Measurements from ENCODE around the gene RNASE11. TPM values are rescaled to one million over a fixed set of nuclear protein-coding genes. Genes with fewer than 3 reads are reported as not detected.

RNASE11 gene
- total RNA-seq, 1 experiment from 2014 or later, result not detected

- Mint-ChIP-seq H3K9me3 (ENCODE audit: unreplicated experiment) (no peaks in the 10 kb centered on the region), H3K4me1 (ENCODE audit: low read depth, unreplicated experiment) (no peaks in the 10 kb centered on the region), H3K27ac (ENCODE audit: unreplicated experiment) (no peak overlapping the region), H3K36me3 (ENCODE audit: insufficient read depth, unreplicated experiment) (no peaks in the 10 kb centered on the region), H3K27me3 (ENCODE audit: insufficient read depth, unreplicated experiment) (peaks cover 3% of the 10 kb centered on the region), H3K4me3 (ENCODE audit: unreplicated experiment) (no peak overlapping the region)
- intact Hi-C loops (cut with micrococcal nuclease; ENCODE audit: unreplicated experiment), result no loop called here
- no peaks in the 10 kb centered on the region for H3K4me1 ChIP-seq
- TF ChIP-seq CTCF (IDR thresholded peaks at IDR 0.05; ENCODE audit: insufficient read depth in 1 of 2, low read depth in 1 of 2, low read length in 1 of 2, severe bottlenecking in 1 of 2, unreplicated experiment in 1 of 2), result no peak
- no peak for DNase-seq
- ChIA-PET CTCF (no interaction called here), POLR2A (no interaction called here)
- no TSS peak for BruUV-seq (replicated peaks)
- H3K4me3 ChIP-seq (ENCODE audit: low read depth, low read length), result no peak overlapping the region
- no peaks in the 10 kb centered on the region for H3K9me3 ChIP-seq
- no peaks in the 10 kb centered on the region for H3K36me3 ChIP-seq (ENCODE audit: control insufficient read depth, insufficient read depth, low read length)
- no peaks in the 10 kb centered on the region for H3K27me3 ChIP-seq (replicated peaks; ENCODE audit: control insufficient read depth, insufficient read depth, low read length)
These were observed 23.8 kb downstream of the RNASE11 start for GRCh38 chr14:20563971-20564370.

GRCh38 chr14:20560961-20561360 lies 26.8 kb downstream of the RNASE11 start, which contains the start of gene RNASE9:
Gene RNASE9, minus strand, starts transcription at chr14:20561047.
- no peak for DNase-seq
- no peaks in the 10 kb centered on the region for H3K9me3 ChIP-seq
- no peak within 1 kb of the TSS for H3K4me3 Mint-ChIP-seq (ENCODE audit: unreplicated experiment)
- no peak within 1 kb of the TSS for H3K4me3 ChIP-seq (ENCODE audit: low read depth, low read length)
- no peaks in the 10 kb centered on the region for H3K27me3 Mint-ChIP-seq (ENCODE audit: insufficient read depth, unreplicated experiment)
- peaks cover 5% of the 10 kb centered on the region for H3K4me1 ChIP-seq
- H3K27ac Mint-ChIP-seq (ENCODE audit: unreplicated experiment), result no peak within 1 kb of the TSS
- no peaks in the 10 kb centered on the region for H3K36me3 Mint-ChIP-seq (ENCODE audit: insufficient read depth, unreplicated experiment)
- no TSS peak for BruUV-seq (replicated peaks)
- H3K27me3 ChIP-seq (replicated peaks; ENCODE audit: control insufficient read depth, insufficient read depth, low read length), result no peaks in the 10 kb centered on the region
- POLR2A ChIA-PET, result no interaction called here
- no peaks in the 10 kb centered on the region for H3K36me3 ChIP-seq (ENCODE audit: control insufficient read depth, insufficient read depth, low read length)
- peaks cover 15% of the 10 kb centered on the region for H3K4me1 Mint-ChIP-seq (ENCODE audit: low read depth, unreplicated experiment)
- TF ChIP-seq CTCF (IDR thresholded peaks at IDR 0.05; ENCODE audit: insufficient read depth in 1 of 2, low read depth in 1 of 2, low read length in 1 of 2, severe bottlenecking in 1 of 2, unreplicated experiment in 1 of 2), result no peak
- CTCF ChIA-PET, result no interaction called here
- intact Hi-C loops (cut with micrococcal nuclease; ENCODE audit: unreplicated experiment), result no loop called here
- H3K9me3 Mint-ChIP-seq (ENCODE audit: unreplicated experiment), result no peaks in the 10 kb centered on the region

- no peaks in the 10 kb centered on the region for H3K27me3 Mint-ChIP-seq (ENCODE audit: insufficient read depth, unreplicated experiment)
- CTCF ChIA-PET, result no interaction called here
These were observed 28.3 kb downstream of the RNASE11 start for GRCh38 chr14:20559461-20559904.

More at GRCh38 chr14:20559461-20559904, 28.3 kb downstream of the RNASE11 start:
- Mint-ChIP-seq H3K4me1 (ENCODE audit: low read depth, unreplicated experiment) (peaks cover 15% of the 10 kb centered on the region), H3K4me3 (ENCODE audit: unreplicated experiment) (no peak overlapping the region), H3K27ac (ENCODE audit: unreplicated experiment) (no peak overlapping the region), H3K9me3 (ENCODE audit: unreplicated experiment) (no peaks in the 10 kb centered on the region), H3K36me3 (ENCODE audit: insufficient read depth, unreplicated experiment) (no peaks in the 10 kb centered on the region)
- TF ChIP-seq CTCF (IDR thresholded peaks at IDR 0.05; ENCODE audit: insufficient read depth in 1 of 2, low read depth in 1 of 2, low read length in 1 of 2, severe bottlenecking in 1 of 2, unreplicated experiment in 1 of 2), result no peak
- Histone ChIP-seq H3K4me1 (peaks cover 5% of the 10 kb centered on the region), H3K36me3 (ENCODE audit: control insufficient read depth, insufficient read depth, low read length) (no peaks in the 10 kb centered on the region), H3K27me3 (replicated peaks; ENCODE audit: control insufficient read depth, insufficient read depth, low read length) (no peaks in the 10 kb centered on the region; the same call in 1 of the 2 replicates), H3K4me3 (ENCODE audit: low read depth, low read length) (no peak overlapping the region), H3K9me3 (no peaks in the 10 kb centered on the region)
- intact Hi-C loops (cut with micrococcal nuclease; ENCODE audit: unreplicated experiment), result no loop called here
- POLR2A ChIA-PET, result no interaction called here
- no peak for DNase-seq
- BruUV-seq (replicated peaks), result no TSS peak

Data from Caco-2 (cell line).